GM19324 (cell line): Measurements from ENCODE around the gene FURIN.
"Not testable (repeated sequence)": the region's sequence is repeated elsewhere in the genome, so short reads cannot be mapped to it uniquely, and the experiment has no call there.

Experiments used
- ATAC-seq: cut with Tn5 transposase; IDR thresholded peaks from one replicate; pipeline ENCODE4 v1.9.1; 2021; ENCODE audit warnings: mild to moderate bottlenecking, moderate library complexity; ENCODE audit not compliant: unreplicated experiment, low FRiP score

Gene FURIN

DNA sequence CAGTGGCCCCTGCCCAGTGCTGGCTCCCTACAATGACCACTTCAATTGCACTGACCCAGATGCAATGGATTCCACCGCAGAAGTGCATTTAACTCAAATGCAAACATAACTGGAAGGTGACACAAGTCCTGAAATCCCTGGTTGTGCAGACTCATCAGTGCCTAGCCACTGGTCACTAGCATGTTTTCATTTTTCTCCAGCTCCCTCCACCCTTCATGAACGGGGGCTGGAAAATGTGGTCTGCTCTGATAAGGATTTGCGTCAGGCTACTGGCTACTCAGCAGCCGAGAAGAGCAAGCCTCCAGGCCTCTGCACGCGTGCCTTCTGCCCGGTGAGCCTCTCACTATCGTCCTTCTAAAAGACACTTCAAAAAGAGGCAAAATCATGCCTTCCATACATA, 27.4 kb upstream of the FURIN start:
- ATAC-seq: no peak

DNA sequence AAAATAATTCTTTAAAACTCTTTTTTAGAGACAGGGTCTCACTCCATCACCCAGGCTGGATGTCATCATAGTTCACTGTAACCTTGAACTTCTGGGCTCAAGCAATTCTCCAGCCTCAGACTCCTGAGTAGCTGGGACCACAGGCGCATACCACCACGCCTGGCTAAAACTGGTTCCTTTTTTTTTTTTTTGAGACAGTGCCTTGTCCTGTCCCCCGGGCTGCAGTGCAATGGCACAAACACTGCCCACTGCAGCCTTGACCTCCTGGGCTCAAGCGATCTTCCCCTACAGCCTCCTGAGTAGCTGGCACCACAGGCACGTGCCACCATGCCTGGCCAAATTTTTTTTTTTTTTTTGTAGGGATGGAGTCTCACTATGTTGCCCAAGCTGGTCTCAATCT, 23.7 kb upstream of the FURIN start:
- ATAC-seq: no peak

DNA sequence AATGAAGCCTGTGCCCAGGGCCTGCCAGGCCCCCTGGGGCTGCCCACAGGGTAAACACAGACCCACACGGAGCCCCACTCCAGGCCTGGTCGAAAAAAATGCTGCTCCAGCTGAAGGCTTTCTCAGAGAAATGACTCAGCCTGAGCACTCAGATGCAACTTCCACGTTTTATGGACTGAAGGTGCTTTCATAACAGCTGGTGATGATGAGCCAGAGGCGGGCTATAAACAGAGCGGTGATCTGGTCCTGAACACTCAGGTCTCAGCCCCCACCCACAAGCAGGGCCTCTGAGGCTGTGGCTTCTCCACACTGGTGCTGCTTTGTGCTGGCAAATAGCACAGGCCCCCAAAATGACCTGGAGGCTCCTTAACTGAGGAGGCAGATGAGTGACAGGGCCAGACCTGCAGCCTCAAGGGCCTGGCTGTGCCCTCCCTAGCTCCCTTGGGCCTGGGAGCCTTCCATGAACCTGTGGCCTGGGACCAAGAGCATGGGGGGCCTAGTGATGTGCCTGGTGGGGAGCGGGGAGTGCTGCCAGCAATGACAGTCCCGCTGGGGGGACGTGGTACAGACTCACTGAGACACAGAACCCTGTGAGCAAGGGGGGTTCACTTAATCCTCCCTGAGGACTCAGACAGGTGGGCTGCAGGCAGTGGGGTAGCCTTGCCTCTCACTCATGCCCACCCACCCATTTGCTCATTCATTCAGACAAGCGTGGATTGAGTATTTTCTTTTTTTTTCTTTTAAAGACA, 23.0 kb upstream of the FURIN start:
- no peak for ATAC-seq

DNA sequence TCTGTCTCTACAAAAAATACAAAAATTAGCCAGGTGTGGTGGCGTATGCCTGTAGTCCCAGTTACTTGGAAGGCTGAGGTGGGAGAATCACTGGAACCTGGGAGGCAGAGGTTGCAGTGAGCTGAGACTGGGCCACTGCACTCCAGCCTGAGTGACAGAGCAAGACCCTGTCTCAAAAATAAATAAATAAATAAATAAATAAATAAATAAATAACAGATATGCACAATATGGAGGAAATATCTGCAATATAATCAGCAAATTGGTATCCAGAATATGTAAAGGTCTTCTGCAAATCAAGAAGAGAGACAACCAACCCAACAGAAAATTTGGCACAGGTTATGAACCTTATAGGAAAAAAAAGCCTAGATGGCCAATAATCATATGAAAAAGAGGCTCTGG, 19.0 kb upstream of the FURIN start:
- ATAC-seq: not testable (repeated sequence)

DNA sequence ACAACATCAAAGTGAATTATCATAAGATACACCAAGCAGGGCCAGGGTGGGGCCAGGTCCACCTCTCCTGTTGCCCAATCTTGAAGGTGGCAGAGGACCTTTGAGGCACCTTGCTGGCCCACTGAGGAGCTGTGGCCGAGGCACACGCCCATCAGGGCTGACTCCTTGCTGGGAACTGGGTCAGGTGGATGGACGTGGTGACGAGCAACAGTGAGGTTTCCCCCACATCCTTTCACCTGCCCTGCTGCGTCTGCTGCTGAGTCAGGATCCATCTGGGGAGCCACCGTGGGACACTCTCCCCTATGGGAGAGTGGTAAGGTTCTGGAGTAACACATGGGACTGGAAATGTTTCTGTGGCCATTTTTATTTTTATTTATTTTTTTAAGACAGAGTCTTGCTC, 17.3 kb upstream of the FURIN start:
- ATAC-seq: no peak

DNA sequence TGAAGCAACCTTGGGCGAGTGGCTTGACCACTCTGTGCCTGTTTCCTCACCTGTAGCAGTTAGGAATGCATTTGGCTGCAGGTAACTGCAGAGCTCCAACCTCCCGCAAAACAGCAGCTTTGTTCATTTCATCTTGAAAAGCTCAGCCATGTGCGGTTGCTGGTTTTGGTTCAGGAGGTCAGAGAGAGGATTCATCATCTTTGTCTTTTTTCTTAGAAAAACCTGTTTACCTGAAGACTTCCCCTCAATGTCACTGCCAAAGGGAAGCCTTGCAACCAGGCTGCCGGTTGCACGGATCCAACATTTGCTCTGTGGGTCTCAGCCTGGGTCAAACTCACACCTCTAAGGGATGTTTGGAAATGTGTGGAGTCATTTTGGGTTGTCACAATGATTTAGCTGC, 16.4 kb upstream of the FURIN start:
- no peak for ATAC-seq

DNA sequence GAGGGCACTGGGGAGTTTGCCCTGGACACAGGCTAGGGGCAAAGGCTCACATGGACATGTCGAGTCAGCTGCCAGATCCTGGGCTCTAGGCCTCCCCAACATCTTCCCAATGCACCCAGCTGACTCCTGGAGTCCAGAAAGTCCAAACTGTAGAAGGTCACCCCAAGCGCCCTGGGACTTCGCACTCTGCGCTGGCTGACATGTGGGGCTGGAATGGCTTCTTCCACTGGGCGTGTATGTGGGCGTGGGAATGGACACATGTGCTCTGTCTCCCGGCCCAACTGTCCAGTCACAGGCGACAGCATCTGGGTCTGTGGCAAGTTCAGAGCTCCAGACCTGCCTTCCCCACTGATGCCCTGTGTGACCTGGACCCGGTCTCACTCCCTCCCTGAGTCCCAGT, 13.2 kb upstream of the FURIN start:
- no peak for ATAC-seq

DNA sequence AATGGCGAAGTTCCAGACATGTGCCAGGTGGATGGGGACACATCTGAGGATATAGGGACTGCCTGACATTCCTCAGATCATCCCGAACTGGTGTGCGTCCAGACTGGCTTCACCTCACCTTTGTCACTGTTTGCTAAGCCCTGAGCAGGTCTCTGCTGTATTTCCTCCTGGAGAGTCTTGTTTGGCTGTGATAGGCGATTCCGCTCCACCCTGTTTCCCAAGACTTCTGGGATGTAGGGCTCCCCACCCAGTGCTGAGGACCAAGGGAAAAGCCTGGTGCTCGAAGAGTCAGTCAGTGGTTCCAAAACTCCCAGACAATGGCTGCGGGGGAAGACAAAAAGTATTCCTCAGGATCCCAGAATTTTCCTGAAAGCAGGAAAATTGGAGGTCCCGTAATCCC, 11.1 kb upstream of the FURIN start:
- no peak for ATAC-seq

DNA sequence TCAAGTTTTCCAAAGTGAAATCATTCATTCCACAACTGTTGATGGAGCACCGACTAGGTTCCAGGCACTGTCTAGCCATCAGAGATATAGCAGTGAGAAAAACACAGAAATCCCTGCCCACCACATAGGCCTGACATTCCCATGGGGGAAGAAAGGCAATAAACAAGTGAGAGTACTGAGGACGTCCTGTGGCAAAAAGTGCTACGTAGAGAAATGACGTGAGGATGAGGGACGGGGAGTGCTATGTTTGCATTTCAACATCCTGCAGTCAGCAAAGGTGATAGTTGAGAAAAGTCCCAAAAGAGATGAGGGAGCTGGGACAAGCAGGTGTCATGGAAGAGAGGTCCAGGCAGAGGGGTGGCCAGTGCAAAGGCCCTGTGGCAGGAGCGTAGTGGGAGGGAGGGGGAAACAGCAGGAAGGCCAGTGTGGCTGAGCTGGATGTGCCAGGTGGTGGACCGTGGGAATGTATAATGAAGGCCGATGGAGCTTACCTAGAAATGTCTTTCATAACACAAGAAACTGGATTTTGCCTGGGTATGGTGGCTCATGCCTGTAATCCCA, 10.4 kb upstream of the FURIN start:
- no peak for ATAC-seq

DNA sequence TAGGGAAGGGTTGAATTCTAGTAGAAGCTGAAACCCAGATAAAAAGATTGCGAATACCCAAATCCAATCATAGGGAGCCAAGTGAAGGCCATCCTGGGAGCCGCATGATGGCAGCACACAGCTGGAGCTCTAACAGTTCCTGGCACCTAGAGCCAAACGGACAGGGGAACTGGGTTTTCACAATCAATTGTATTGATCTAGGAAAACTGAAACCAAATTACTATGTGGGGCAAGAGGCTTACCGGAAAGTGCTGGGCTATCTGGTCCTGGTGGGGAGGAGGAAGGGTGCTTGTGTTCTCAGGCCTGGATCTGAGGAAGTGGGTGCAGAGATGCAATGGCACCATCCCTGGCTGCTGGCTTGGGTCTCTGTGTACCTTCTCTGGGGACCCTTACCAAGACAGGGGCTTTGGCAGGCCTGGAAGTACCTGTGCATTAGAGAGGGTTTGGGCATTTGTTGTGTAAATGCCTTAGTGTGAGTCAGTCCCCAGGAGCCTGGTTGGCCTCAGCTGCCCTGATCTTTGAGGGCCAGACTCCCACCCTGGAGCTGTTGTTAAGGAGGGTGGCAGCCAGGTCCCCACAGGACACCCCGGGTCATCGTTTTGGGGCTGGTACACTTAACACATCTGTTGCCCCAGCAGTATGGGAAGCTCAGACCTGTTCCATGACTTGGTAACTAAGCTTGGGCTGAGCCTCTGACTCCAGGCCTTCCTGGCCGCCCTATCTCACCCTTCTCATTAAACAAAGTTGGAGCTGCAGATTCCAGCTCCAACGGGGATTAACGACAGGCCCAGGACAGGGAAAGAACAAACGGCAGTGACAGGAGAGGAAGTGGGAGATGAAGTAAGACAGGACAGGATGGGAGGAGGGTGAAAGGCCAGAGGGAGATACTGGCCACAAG, 8.9 kb upstream of the FURIN start:
- no peak for ATAC-seq

DNA sequence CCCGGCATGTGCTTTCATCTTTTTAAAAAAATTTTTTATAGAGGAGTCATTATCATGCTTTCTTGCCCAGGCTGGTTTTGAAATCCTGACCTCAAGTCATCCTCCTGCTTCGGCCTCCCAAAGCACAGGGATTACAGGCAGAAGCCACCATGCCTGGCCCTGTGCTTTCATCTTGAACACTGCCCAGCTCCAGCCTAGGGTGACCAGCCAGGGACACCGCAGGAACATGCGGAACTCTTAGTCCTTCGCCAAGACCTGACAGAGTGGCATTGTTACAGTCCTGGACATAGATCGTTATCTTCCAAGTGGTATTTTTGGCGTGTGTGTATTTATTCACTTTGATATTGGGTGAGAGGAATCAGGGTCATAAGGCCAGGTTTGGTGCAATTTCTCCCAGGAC, 7.9 kb upstream of the FURIN start:
- no peak for ATAC-seq

DNA sequence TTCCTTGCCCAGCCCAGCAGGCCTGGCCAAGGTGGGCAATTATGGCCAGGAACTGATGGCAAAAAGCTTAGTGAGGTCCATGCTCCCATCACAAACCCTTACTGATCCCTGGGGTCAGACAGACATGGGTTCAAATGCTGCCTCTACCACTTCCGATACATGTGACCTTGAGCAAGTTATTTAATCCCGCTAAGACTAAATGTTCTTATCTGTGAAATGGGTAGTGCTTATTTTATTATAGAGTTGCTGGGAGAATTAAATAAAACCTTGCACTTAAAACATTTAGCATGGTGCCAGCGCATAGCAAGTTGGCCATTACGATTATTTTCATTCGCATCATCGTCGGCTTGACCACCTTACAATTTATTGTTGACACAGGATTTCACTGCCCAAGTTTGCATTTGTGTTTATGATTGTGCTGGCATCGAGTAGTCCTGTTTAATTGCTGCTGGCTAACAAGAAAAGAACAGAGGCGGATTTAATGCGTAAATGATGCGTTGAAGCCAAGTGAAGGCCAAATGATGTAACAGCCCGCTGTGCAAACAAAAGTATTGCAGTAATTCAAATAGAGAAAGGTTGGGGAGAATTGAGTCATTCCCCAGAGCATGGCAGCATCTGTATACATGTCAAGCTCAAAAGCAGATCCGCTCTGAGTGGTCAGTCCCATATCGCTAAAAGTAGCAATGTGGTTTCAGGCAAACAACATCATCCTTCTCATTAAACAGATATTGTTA, 7.3 kb upstream of the FURIN start:
- ATAC-seq: no peak

DNA sequence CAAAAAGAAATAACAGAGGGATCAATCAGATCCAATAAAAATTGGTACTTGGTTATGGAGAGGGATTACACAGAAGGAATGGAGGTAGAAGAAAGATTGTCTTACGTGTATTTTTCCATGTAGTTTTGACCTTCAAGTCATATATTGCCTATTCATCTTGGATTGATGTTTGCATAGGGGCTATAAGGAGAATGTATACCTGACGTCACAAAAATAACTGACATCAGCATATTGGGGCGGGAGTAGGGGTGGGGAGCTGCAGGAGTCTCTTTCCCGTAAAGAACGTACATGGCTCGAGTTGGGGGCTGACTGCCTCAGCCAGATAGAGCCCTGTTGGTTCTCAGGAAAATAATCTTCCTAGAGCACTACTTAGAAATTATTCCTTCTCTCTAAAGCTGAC, 5.9 kb upstream of the FURIN start:
- ATAC-seq: no peak

DNA sequence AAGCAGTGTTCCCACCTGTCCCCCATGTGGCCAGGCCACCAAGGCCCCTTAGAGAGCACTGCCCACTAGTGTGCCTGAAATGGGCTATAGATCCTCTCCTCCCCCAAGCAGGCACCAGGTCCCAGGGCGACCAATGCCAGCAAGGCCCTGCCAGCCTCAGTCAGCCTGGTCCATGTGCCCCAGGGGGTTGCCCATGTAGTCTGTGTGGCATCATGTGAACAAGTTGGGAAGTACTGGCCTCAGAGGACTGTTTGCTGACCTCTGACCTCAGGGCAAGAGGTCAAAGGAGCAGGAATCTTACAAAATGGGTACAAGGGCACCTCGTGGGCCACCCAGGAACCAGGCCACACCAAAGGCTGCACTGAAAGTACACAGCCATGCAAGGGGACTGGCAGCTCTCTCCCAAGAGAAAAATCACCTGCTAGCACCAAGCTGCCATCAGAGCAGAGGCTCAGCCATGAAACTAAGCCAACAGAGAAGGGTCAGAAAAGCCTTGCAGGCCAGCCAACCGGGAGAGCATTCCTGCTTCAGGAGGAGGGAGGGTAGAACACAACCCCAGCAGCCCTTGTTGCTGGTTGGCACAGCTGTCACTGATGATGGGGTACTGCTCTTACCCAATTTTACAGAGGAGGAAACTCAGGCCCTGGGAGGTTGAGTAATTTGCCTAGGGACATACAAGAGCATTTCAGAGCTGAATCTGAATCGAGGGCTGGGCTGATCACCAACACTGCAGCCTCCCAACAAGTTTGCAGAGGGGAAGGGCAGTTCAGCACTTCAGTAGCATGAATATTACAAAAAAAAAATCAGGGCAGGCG, 5.2 kb upstream of the FURIN start:
- ATAC-seq: no peak

DNA sequence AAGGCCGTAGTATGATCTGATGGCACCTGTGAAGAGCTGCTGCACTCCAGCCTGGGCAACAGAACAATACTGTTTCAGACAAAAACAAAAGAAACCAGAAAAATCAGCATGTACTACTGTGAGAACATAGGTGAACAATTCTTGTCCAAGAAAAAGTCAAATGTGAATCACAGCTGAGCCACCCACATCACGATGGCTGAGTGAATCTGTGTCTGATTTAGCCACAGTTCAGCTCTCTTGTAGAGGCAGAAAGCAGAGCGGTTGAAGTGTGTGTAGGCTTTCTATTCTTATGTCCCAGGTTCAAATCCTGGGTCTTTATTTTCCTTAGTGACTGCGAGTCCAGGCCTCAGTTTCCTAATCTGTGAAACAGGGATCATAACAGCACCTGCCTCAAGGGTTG, 4.4 kb upstream of the FURIN start:
- no peak for ATAC-seq

DNA sequence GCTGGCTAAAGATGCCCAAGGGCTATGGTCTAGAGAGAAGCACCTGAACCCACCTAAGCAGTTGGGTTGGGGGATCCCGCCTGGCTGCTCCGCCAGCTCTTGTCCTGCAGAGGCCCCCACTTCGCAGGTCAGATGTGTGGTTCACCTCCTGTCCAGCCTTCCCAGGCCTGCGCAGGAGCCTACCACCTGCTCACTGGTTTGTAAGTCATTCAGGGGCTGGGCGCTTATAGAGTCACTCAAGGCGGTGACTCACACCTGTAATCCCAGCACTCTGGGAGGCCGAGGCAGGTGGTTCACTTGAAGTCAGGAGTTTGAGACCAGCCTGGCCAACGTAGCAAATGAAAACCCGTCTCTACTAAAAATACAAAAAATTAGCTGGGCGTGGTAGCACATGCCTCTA, 3.9 kb upstream of the FURIN start:
- ATAC-seq: no peak

DNA sequence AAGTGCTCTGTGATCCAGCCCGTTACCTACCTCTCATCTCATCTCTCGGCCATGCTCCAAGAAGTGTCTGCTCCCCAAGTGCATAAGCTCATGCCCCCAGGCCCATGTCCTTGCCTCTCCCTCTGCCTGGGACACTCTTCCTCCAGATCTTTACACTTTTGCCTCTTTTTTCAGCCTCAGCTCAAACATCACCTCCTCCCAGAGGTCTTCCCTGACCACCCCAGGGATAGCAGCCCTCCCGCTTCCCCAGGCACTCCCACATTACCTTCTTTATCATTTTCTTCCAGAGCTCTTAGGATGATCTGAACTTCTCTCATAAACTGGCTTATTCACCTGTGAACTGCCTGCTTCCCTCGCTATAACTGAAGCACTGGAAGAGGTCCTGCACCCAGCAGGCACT, 2.7 kb upstream of the FURIN start:
- no peak for ATAC-seq

DNA sequence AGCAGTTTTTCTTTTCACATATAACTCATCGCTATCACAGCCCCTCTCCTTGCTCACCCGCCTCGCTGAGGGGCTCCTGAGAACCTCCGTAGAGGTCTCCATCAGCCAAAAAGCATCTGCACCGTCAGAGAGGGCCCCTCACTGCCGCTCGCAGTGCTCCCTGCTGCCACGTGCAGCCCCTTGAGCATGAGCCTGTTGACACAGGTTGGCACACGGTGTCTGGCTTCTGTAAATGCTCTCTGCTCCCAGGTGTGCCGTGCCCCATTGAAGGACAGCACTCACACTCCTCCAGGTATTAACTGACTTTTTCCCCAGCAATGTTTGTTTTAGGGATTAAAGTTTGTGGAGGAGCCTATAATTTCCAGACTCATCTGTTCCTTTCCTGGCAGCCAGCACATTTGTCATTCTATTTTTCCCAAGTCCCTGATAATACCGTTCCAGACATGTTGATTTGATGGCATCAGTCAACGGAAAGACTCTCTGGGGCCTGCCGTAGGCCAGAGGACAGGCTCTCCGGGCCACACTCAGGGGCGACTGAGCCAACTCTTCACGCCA, 2.1 kb upstream of the FURIN start:
- no peak for ATAC-seq

DNA sequence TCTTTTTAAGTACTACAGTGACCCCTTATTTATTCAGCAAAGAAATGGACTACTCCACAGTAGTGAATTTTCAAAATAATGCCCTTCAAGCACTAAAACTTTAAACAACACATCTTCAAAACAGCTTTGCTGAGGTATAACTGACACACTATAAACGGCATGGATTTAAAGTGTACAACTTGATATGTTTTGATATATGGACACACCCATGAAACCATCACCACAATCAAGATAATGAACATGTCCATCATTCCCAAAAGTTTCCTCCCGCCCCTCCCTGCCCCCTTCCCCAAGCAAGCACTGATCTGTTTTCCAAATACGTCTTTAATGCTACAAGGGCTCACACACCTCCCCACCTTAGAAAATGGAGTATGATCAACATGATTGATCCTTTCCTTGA, 1.6 kb upstream of the FURIN start:
- ATAC-seq: no peak

DNA sequence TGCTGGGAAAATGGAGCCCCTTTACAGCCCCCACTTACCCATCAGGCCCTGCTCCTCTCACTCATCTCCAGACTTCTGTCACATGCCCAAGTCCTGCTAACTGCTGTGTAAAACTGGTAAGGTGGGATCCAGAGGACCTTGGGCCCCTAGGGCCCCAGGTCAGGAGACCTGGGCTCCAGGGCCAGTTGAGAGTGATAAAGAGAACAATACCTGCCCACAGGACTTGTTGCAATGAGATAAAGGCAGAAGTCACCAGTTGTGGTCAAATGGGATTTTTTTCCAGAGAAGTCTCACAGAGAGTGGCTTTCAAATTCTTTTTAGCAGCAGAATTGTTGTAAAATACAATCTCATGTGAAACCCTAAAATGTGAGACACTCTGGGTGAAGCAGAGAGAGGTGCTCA, 753 bp downstream of the FURIN start:
- no peak for ATAC-seq
